SK-N-SH treated with all-trans-retinoic acid at 6 μM for 48 hours (cell line): Measurements from ENCODE around the gene BFSP2.

ENCODE experiments used
- ATAC-seq: fragments of 200-7000 bp; cut with Tn5 transposase; 3 replicates; pipeline ENCODE4 v1.9.1; 2020; ENCODE audit warnings: mild to moderate bottlenecking, moderate library complexity
- ARNTL ChIP-seq: fragments of 450-650 bp; formaldehyde crosslinking; IDR thresholded peaks from 2 replicates; pipeline ENCODE4 v1.5.0; 2020; ENCODE audit warnings: low read depth, mild to moderate bottlenecking, moderate library complexity, borderline replicate concordance
- BACH2 ChIP-seq: fragments of 250-450 bp; sonication (Bioruptor Pico); IDR thresholded peaks from 2 replicates; pipeline ENCODE4 v1.9.0; 2021; ENCODE audit warnings: mild to moderate bottlenecking, borderline replicate concordance
- CREB5 ChIP-seq: fragments of 250-450 bp; sonication (Bioruptor Pico); IDR thresholded peaks from 2 replicates; pipeline ENCODE4 v1.5.1; 2020; ENCODE audit warnings: low read depth, mild to moderate bottlenecking, moderate library complexity
- CSDC2 ChIP-seq: fragments of 250-450 bp; sonication (Bioruptor Pico); IDR thresholded peaks from 2 replicates; pipeline ENCODE4 v1.5.0; 2020; ENCODE audit warnings: mild to moderate bottlenecking, moderate library complexity
- CSRNP3 ChIP-seq: fragments of 250-450 bp; sonication (Bioruptor Pico); IDR thresholded peaks from 2 replicates; pipeline ENCODE4 v1.5.1; 2021; ENCODE audit warnings: mild to moderate bottlenecking, moderate library complexity
- ESRRG ChIP-seq: fragments of 250-450 bp; sonication (Bioruptor Pico); IDR thresholded peaks from 2 replicates; pipeline ENCODE4 v1.6.1; 2021; ENCODE audit warnings: mild to moderate bottlenecking
- GLIS3 ChIP-seq: fragments of 250-450 bp; sonication (Bioruptor Pico); IDR thresholded peaks from 2 replicates; pipeline ENCODE4 v1.5.0; 2020; ENCODE audit warnings: mild to moderate bottlenecking, moderate library complexity
- ISL1 ChIP-seq: fragments of 250-450 bp; sonication (Bioruptor Pico); IDR thresholded peaks from 2 replicates; pipeline ENCODE4 v2.1.2; 2022; ENCODE audit warnings: mild to moderate bottlenecking, moderate library complexity
- OSR1 ChIP-seq: fragments of 250-450 bp; sonication (Bioruptor Pico); IDR thresholded peaks from 2 replicates; pipeline ENCODE4 v1.8.0; 2022; ENCODE audit warnings: moderate library complexity, mild to moderate bottlenecking, inconsistent platforms
- PATZ1 ChIP-seq: fragments of 250-450 bp; sonication (Bioruptor Pico); IDR thresholded peaks from 2 replicates; pipeline ENCODE4 v1.8.0; 2020; ENCODE audit warnings: mild to moderate bottlenecking, moderate library complexity, borderline replicate concordance
- POU6F1 ChIP-seq: fragments of 250-450 bp; sonication (Bioruptor Pico); IDR thresholded peaks from 2 replicates; pipeline ENCODE4 v1.8.0; 2021; ENCODE audit warnings: low read depth, mild to moderate bottlenecking, moderate library complexity, borderline replicate concordance
- PPARA ChIP-seq: fragments of 250-450 bp; sonication (Bioruptor Pico); IDR thresholded peaks from 2 replicates; pipeline ENCODE4 v1.5.0; 2020; ENCODE audit warnings: mild to moderate bottlenecking, borderline replicate concordance
- SNAI2 ChIP-seq: fragments of 250-450 bp; sonication (Bioruptor Pico); IDR thresholded peaks from 2 replicates; pipeline ENCODE4 v1.5.0; 2020; ENCODE audit warnings: mild to moderate bottlenecking, moderate library complexity
- TCF4 ChIP-seq: fragments of 250-450 bp; sonication (Bioruptor Pico); IDR thresholded peaks from 2 replicates; pipeline ENCODE4 v1.8.0; 2021; ENCODE audit warnings: mild to moderate bottlenecking, moderate library complexity, borderline replicate concordance
- TOX ChIP-seq: fragments of 250-450 bp; sonication (Bioruptor Pico); IDR thresholded peaks from 2 replicates; pipeline ENCODE4 v1.8.0; 2021; ENCODE audit warnings: mild to moderate bottlenecking, moderate library complexity, borderline replicate concordance
- ZFP3 ChIP-seq: fragments of 250-450 bp; sonication (Bioruptor Pico); IDR thresholded peaks from 2 replicates; pipeline ENCODE4 v1.5.0; 2020; ENCODE audit warnings: mild to moderate bottlenecking, moderate library complexity
- ZFP30 ChIP-seq: fragments of 450-650 bp; formaldehyde crosslinking; IDR thresholded peaks from 2 replicates; pipeline ENCODE4 v1.5.0; 2022; ENCODE audit warnings: mild to moderate bottlenecking, moderate library complexity
- ZNF565 ChIP-seq: fragments of 450-650 bp; formaldehyde crosslinking; conservative IDR thresholded peaks from 2 replicates; pipeline ENCODE4 v1.5.0; 2020; ENCODE audit warnings: low read depth, mild to moderate bottlenecking, moderate library complexity
- ZNF70 ChIP-seq: fragments of 450-650 bp; formaldehyde crosslinking; IDR thresholded peaks from 2 replicates; pipeline ENCODE4 v1.5.0; 2020; ENCODE audit warnings: mild to moderate bottlenecking, moderate library complexity
- ZNF8 ChIP-seq: fragments of 450-650 bp; formaldehyde crosslinking; IDR thresholded peaks from 2 replicates; pipeline ENCODE4 v1.5.0; 2020; ENCODE audit warnings: mild to moderate bottlenecking, moderate library complexity

Gene BFSP2

GRCh38 chr3:133361435-133361834, 38.4 kb upstream of the BFSP2 start:
- ATAC-seq = no peak
- TF ChIP-seq ZNF565 = no peak
- no peak for TF ChIP-seq PPARA
- no peak for TF ChIP-seq ISL1 (CRISPR knock-in tag)
- no peak for TF ChIP-seq ZFP3 (CRISPR knock-in tag)
- TF ChIP-seq TCF4 (CRISPR knock-in tag) = no peak
- no peak for TF ChIP-seq OSR1 (CRISPR knock-in tag)
- TF ChIP-seq ZFP30 (CRISPR knock-in tag) = no peak
- no peak for TF ChIP-seq POU6F1 (CRISPR knock-in tag)
- no peak for TF ChIP-seq TOX (CRISPR knock-in tag)
- no peak for TF ChIP-seq ESRRG (CRISPR knock-in tag)
- TF ChIP-seq ZNF70 (CRISPR knock-in tag) = no peak
- TF ChIP-seq BACH2 = no peak
- TF ChIP-seq GLIS3 (CRISPR knock-in tag) = no peak
- no peak for TF ChIP-seq ZNF8 (CRISPR knock-in tag)

GRCh38 chr3:133362539-133362938, 37.3 kb upstream of the BFSP2 start:
- TF ChIP-seq OSR1 (CRISPR knock-in tag) = no peak
- no peak for TF ChIP-seq ZNF8 (CRISPR knock-in tag)
- TF ChIP-seq TCF4 (CRISPR knock-in tag) = no peak
- no peak for TF ChIP-seq CSDC2 (CRISPR knock-in tag)
- TF ChIP-seq ZFP30 (CRISPR knock-in tag) = no peak
- no peak for TF ChIP-seq CSRNP3 (CRISPR knock-in tag)
- no peak for TF ChIP-seq CREB5 (CRISPR knock-in tag)
- no peak for TF ChIP-seq BACH2
- TF ChIP-seq POU6F1 (CRISPR knock-in tag) = no peak
- no peak for ATAC-seq

- TF ChIP-seq GLIS3 (CRISPR knock-in tag) = no peak
- no peak for TF ChIP-seq ZNF8 (CRISPR knock-in tag)
- TF ChIP-seq BACH2 = no peak
- TF ChIP-seq PATZ1 (CRISPR knock-in tag) = no peak
- no peak for TF ChIP-seq TOX (CRISPR knock-in tag)
- no peak for TF ChIP-seq ARNTL
- no peak for TF ChIP-seq PPARA
- TF ChIP-seq ESRRG (CRISPR knock-in tag) = no peak
- TF ChIP-seq SNAI2 (CRISPR knock-in tag) = no peak
- TF ChIP-seq CREB5 (CRISPR knock-in tag) = no peak
- TF ChIP-seq POU6F1 (CRISPR knock-in tag) = no peak
- no peak for ATAC-seq
Measured at GRCh38 chr3:133364704-133365103, 35.2 kb upstream of the BFSP2 start.
